22Rv1 (cell line): ENCODE measurements around the gene TBPL2.

Experiments
- CTCF ChIP-seq: fragments of 450-650 bp; IDR thresholded peaks from 2 replicates; pipeline ENCODE4 v1.5.1; 2017; ENCODE audit warnings: mild to moderate bottlenecking
- ZFX ChIP-seq: fragments of 450-650 bp; IDR thresholded peaks from 2 replicates; pipeline ENCODE4 v1.6.1; 2017; ENCODE audit warnings: antibody characterized with exemption, borderline replicate concordance

GRCh38 chr14:55423969-55424368 lies 16.4 kb downstream of the TBPL2 start:
- TF ChIP-seq CTCF (no peak), ZFX (no peak)
